Aorta (tissue), 5 donors: Measurements from ENCODE around the gene MYO19. TPM values are rescaled to one million over a fixed set of nuclear protein-coding genes. Genes with fewer than 3 reads are reported as not detected.

Experiments used
- ATAC-seq: fragments of 200-7000 bp; cut with Tn5 transposase; one replicate; pipeline ENCODE4 v1.9.1; 2022; ENCODE audit warnings: moderate library complexity; ENCODE audit not compliant: low FRiP score
- DNase-seq, 2 donors: peaks; one replicate each; pipeline ENCODE4 v3.0.0-alpha.2; 2020
- H3K27ac ChIP-seq, 2 donors: one replicate each; pipeline ENCODE4 v1.5.1; 2013; ENCODE audit warnings: low read length in 2 of 2, mild to moderate bottlenecking in 2 of 2, moderate library complexity in 2 of 2, control low read depth in 1 of 2, inconsistent platforms in 1 of 2, low read depth in 1 of 2
- H3K27me3 ChIP-seq, 2 donors: one replicate each; pipeline ENCODE4 v1.6.1; 2013; ENCODE audit warnings: control low read depth in 1 of 2, low read length in 1 of 2, mild to moderate bottlenecking in 1 of 2, moderate library complexity in 1 of 2; ENCODE audit not compliant: insufficient read depth in 2 of 2, control insufficient read depth in 1 of 2
- H3K36me3 ChIP-seq, 2 donors: one replicate each; pipeline ENCODE4 v1.6.1; 2013; ENCODE audit warnings: control low read depth in 1 of 2, low read length in 1 of 2, mild to moderate bottlenecking in 1 of 2; ENCODE audit not compliant: insufficient read depth in 2 of 2, control insufficient read depth in 1 of 2
- H3K4me1 ChIP-seq, 2 donors: one replicate each; pipeline ENCODE4 v1.6.1; 2013; ENCODE audit warnings: low read length in 2 of 2, control low read depth in 1 of 2, mild to moderate bottlenecking in 1 of 2, moderate library complexity in 1 of 2; ENCODE audit not compliant: insufficient read depth in 2 of 2, control insufficient read depth in 1 of 2
- H3K4me3 ChIP-seq, 2 donors: one replicate each; pipeline ENCODE4 v1.5.1; 2013; ENCODE audit warnings: low read length in 2 of 2, control low read depth in 1 of 2, mild to moderate bottlenecking in 1 of 2
- H3K9me3 ChIP-seq: one replicate; pipeline ENCODE4 v1.6.1; 2013; ENCODE audit warnings: mild to moderate bottlenecking, low read length; ENCODE audit not compliant: control insufficient read depth
- WGBS, 2 donors: extraction: QIAGEN DNeasy Blood & Tissue Kit; methylation state at CpG; one replicate each; pipeline ENCODE4 v1.1.7; 2013; 5-methylcytosine and 5-hydroxymethylcytosine counted together
- intact Hi-C, 2 donors: fragments of 100-400 bp; cut with DNase I; formaldehyde crosslinking; loops; one replicate each; pipeline versions ENCODE4 v1.14.2 to v1.15.0; 2022
- polyA plus RNA-seq, 2 donors: library from polyadenylated mRNA; stranded (reverse); fragments of 200-250 nt; gene quantifications; one replicate each; pipeline ENCODE4 v1.2.3, GENCODE V29; 2013
- total RNA-seq, 2 donors: library from RNA; stranded (reverse); fragmentation: NEBNext Ultra II Directional; extraction: Animal tissue kit (Norgen Biotek cat#: 25700); gene quantifications; one replicate each; pipeline ENCODE4 v1.2.1, GENCODE V29; 2021
- donor health status: healthy with polysubstance abuse.
- donor health status: Bipolar disorder and iron deficiency.
- donor health status: DM: no; HTN: no; CAD: no.
- donor health status: DM: no; HTN: no; CAD: no.
- donor health status: DM: yes; HTN: yes; CAD: no.

Gene MYO19
- total and polyA plus RNA-seq, 4 donors, result 13.1 to 57.3 (median 32.2) TPM

DNA sequence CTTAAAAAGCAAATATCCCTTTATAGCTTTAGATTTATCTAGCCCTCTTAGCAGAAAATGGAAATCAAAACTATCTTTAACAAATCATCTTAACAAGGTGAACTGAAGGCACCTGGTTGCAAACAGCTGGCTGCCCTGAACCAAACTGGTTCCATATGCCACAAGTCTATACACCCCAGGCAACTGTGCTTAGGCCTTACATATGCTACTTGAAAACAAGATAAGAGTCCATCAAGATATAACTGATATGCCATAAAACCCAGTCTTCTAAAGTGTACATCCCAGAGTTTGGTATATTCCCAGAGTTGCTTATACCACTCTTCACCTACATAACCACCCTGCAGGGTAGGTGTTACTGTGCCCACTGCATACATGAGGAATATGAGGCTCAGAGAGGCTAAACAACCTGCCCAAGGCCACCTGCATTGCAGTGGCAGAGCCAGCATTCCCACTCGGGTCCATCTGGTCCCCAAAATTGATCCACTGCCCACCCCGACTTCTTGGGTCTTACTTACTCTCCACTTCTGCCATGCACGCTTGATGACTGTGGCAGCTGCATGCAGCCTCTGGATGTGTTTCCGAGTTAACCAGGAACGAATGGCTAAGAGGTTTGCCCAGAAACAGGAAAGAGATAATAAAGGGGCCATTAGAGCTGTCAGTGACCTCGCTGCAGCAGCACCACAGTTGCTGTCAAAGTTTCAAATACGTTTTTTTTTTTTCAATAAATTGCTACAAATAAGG is 35.9 kb downstream of the MYO19 start:
- peaks cover 4 to 11% of the 10 kb centered on the region in 2 donors for H3K36me3 ChIP-seq
- WGBS, 2 donors, result 70 to 72% methylated on average over 7 of the region's 7 CpGs

DNA sequence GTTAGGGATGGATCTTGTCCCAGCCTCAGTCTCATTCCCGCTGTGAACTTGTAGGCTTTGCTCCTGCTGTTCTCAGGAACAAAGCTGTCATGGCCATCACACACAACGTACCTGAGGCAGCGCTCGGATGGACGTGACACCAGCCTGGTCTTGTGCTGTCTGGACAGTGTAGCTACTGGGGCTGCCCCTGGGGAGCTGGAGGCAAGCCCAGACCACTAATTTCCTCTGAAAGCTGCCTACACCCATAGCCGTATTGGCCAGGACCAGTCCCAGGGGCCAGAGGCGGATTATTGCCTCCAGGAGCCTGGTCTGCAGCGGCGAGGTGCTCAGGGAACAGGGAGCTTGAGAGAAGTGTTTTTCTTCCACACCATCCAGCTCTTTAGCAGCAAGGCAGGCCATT is 36.5 kb downstream of the MYO19 start:
- intact Hi-C loops, result no loop called here
- DNase-seq (peak in 1 of 2 donors; percentile 51), ATAC-seq (no peak)
- no peaks in the 10 kb centered on the region for H3K9me3 ChIP-seq
- no peak overlapping the region for H3K4me3 ChIP-seq
- H3K27ac ChIP-seq, result no peak overlapping the region
- WGBS, 2 donors, result 78 to 81% methylated on average over 9 of the region's 9 CpGs
- peaks cover 4 to 13% of the 10 kb centered on the region in 2 donors for H3K36me3 ChIP-seq
- no peaks in the 10 kb centered on the region for H3K27me3 ChIP-seq
- H3K4me1 ChIP-seq, result no peaks in the 10 kb centered on the region

More for the DNA sequence above, 35.9 kb downstream of the MYO19 start:
- intact Hi-C loops, result no loop called here
- H3K27ac ChIP-seq, result no peak overlapping the region
- DNase-seq (peak in 1 of 2 donors; percentile 54), ATAC-seq (no peak)
- H3K27me3 ChIP-seq, result no peaks in the 10 kb centered on the region
- no peak overlapping the region for H3K4me3 ChIP-seq
- H3K9me3 ChIP-seq, result no peaks in the 10 kb centered on the region
- H3K4me1 ChIP-seq, result no peaks in the 10 kb centered on the region

DNA sequence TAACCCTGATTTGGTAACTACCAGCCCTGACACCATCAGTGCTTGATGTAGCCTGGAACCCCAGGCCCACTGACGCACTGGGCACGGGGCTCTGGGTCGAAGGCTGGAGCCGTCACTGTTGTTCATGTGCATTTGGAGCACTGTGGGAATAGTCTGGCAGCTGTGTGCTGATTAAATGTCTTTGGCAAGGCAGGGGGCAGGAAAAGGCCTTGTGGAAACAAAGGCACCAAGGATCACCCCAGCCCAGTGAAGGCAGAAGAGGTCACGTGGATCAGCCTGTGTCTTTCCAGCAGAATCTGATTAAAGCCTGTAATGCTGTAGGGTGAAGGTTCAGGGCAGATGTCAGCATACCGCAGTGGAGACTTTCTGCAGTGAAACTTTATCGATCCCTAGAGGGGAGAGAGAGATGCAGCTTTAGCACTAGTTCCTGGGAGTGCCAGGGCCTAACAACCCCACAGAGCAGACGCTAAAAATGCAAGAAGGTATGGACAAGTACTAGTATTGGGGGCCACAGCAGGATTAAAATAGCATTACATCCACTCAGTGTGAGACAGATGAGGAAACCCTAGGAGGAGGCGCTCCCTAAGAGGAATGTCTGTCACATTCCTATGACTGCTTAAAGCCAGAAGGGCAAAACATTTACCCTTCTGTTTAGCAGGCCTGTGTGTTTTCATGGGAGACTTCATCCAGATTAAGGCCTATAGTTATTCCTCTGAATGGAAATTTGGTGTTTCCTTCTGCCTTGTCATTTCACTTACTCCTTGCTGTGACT is 38.5 kb downstream of the MYO19 start:
- no peaks in the 10 kb centered on the region for H3K4me1 ChIP-seq
- intact Hi-C loops, result no loop called here
- 83 to 88% methylated on average over 9 of the region's 9 CpGs for WGBS, 2 donors
- H3K27ac ChIP-seq, result no peak overlapping the region
- DNase-seq, result no peak
- no peak for ATAC-seq
- H3K36me3 ChIP-seq, result peaks cover 4 to 15% of the 10 kb centered on the region in 2 donors
- no peak overlapping the region for H3K4me3 ChIP-seq
- no peaks in the 10 kb centered on the region for H3K27me3 ChIP-seq
- H3K9me3 ChIP-seq, result no peaks in the 10 kb centered on the region

DNA sequence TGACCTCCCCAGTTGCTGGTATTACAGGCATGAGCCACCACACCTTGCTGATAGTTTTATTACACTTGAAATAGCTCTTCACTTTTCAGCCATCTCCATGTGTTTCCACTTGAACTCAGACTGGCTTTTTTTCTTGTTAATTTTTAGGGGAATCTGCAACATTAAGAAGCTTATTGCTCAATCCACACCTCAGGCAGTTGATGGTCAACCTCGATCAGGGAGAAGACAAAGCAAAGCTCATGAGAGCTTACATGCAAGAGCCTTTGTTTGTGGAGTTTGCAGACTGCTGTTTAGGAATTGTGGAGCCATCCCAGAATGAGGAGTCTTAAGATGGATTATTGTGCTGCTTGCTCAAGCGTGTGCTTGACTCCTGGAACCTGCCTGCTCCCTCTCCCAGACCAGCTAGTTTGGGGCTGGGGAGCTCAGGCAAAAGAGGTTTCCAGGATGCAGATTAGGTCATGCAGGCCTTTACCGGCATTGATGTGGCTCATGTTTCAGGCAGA is 39.5 kb downstream of the MYO19 start:
- H3K4me3 ChIP-seq, result no peak overlapping the region
- intact Hi-C loops, result no loop called here
- DNase-seq (no peak), ATAC-seq (no peak)
- no peaks in the 10 kb centered on the region for H3K9me3 ChIP-seq
- H3K36me3 ChIP-seq, result peaks cover 4 to 15% of the 10 kb centered on the region in 2 donors
- H3K4me1 ChIP-seq, result no peaks in the 10 kb centered on the region
- no peak overlapping the region for H3K27ac ChIP-seq
- 75 to 80% methylated on average over 3 of the region's 3 CpGs for WGBS, 2 donors
- no peaks in the 10 kb centered on the region for H3K27me3 ChIP-seq

DNA sequence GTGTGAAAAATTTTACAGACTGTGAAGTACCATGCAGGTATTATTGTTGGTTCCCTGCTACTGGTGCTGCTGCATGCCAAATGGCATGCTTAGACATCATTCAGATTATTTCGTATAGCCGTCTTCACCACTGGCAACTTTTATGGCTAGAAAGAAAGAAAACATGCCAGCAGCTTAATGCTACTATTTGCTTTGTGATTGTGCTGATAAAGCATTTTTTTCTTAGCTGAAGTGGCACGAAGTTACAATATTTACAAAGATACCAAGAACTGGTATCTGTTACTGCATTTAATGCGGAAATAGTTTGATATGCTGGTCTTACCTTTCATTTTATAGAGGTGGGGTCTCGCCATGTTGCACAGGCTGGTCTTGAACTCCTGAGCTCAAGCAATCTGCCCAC is 40.0 kb downstream of the MYO19 start:
- 51 to 55% methylated on average over 5 of the region's 5 CpGs for WGBS, 2 donors
- no peak for DNase-seq
- Histone ChIP-seq H3K9me3 (no peaks in the 10 kb centered on the region), H3K4me1 (no peaks in the 10 kb centered on the region), H3K4me3 (no peak overlapping the region), H3K27ac (no peak overlapping the region), H3K36me3 (peaks cover 4 to 15% of the 10 kb centered on the region in 2 donors), H3K27me3 (no peaks in the 10 kb centered on the region)
- intact Hi-C loops, result no loop called here
- no peak for ATAC-seq

DNA sequence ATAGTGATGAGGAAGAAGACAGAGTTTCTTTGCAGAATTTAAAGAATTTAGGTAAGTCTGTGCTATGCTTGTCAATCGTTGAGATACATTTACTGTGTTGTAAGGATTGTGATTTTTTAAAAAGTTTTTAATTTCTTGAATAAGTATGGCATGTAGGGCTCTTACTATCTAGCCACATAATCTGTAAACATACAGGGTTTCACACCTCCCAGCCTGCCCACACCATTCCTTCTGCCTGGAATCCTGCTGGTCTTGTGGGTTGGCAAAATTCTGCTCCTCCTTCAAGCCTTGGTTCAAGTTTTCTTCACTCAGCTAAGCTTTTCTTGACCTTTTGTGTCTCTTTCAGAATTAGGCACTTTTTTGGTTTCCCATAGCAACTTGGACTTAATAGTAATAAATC is 40.7 kb downstream of the MYO19 start:
- Histone ChIP-seq H3K9me3 (no peaks in the 10 kb centered on the region), H3K27ac (no peak overlapping the region)
- intact Hi-C loops, result no loop called here

DNA sequence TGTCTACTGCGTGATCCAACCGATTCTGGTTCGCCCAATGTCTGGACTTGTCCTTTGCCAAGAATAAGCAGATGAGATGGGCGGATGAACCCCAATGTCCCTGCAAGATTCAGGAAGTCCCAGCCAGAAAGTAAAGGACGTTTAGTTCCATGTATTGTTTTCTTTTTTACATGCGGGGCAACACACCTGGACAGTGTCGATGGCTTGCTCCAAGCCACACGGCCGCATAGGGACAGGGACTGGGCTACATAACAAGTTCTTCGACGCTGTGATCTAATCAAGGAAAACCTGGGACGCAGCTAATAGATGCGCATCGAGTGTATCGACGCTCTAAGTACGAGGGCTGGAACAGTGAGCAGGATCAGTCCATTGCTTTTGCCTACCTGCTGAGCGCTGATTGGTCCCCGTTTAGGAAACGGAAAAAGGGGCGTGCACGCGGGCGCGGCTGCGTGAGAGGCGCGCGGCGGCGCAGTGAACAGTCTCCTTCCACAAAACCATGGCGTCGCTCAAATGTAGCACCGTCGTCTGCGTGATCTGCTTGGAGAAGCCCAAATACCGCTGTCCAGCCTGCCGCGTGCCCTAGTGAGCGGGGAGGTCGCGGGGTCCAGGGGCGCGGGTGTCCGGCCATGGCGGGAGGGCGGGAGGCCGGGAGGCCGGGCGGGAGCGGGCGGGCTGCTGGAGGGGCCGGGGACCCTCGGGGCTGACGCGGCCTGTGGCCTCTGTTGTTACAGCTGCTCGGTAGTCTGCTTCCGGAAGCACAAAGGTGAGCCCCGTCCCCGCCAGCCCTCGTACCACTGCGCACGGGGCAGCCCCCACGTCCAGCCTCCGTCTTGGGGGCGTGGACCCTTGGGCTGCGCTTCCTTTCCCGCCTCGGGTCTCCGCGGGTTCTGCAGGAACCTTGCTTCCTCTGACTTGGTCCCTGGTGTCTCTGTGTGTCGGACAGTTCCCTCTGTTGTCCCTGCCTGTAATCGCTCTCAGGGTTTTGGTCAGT is 48.2 kb downstream of the MYO19 start, which contains the start of gene ZNHIT3:
ZNHIT3 (plus strand) TSS at position 478 of the 991 bp plus-strand sequence; CDS start at position 497, 19 bp downstream.
- DNase-seq (peak; percentile 94 to 95), ATAC-seq (peak; percentile 95)
- Histone ChIP-seq H3K27me3 (no peaks in the 10 kb centered on the region), H3K9me3 (no peaks in the 10 kb centered on the region), H3K4me3 (peak within 1 kb of the TSS; percentile 86 to 91), H3K36me3 (no peaks in the 10 kb centered on the region), H3K4me1 (no peaks in the 10 kb centered on the region), H3K27ac (peak within 1 kb of the TSS in 1 of 2 donors; percentile 1)
- intact Hi-C loops, result loop anchor here (10.0 kb wide), 5 partner anchors 48 to 522 kb away; partner anchors contain the start of genes AATF (in 1 of the 2), DHRS11 (in 1 of the 2), MYO19 (in 1 of the 2) and PIGW (in 1 of the 2)
- WGBS, 2 donors, result 0% methylated on average over 66 to 73 of the region's 73 CpGs

More for the DNA sequence above, 40.7 kb downstream of the MYO19 start:
- WGBS, 2 donors, result 82 to 83% methylated on average over 1 of the region's 1 CpG
- DNase-seq (no peak), ATAC-seq (no peak)
- Histone ChIP-seq H3K4me3 (no peak overlapping the region), H3K4me1 (no peaks in the 10 kb centered on the region), H3K27me3 (no peaks in the 10 kb centered on the region), H3K36me3 (peaks cover 4 to 15% of the 10 kb centered on the region in 2 donors)

DNA sequence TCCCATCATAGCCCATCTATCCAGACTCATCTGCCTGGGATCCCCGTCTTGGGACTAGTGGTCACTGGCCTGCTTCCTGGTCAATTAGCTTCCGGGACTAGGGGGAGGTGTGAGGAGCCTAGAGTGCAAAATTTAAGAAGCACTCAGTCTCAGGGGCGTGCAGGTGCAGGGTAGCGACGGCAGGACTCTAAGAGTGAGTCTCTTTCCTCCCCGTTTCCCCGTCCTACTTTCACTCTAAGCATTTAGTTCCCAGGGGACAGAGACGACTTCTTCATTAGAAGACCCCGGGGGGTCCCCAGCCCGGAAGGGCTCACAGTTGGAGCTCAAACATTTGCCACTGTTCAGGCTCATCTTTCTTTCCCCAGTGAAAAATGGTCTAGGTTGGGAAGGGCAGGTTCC is 48.9 kb downstream of the MYO19 start:
- intact Hi-C loops, result loop anchor here (10.0 kb wide), 5 partner anchors 49 to 521 kb away; partner anchors contain the start of genes AATF (in 1 of the 2), DHRS11 (in 1 of the 2), MYO19 (in 1 of the 2) and PIGW (in 1 of the 2)
- no peak for ATAC-seq
- WGBS, 2 donors, result 26 to 28% methylated on average over 10 of the region's 10 CpGs
- Histone ChIP-seq H3K4me3 (peak overlapping the region in 1 of 2 donors; percentile 17), H3K27ac (no peak overlapping the region), H3K27me3 (no peaks in the 10 kb centered on the region), H3K36me3 (no peaks in the 10 kb centered on the region), H3K4me1 (no peaks in the 10 kb centered on the region), H3K9me3 (no peaks in the 10 kb centered on the region)
- no peak for DNase-seq
